Ovary (tissue), 3 donors: ENCODE measurements around the gene SPECC1.

Experiments used
- CTCF ChIP-seq, 3 donors: fragments of 450-650 bp in 2 of 3; fragments of 200-600 bp in 1 of 3; IDR thresholded peaks; one replicate each; pipeline versions ENCODE4 v1.5.1 to v1.8.0; 2016 to 2022; ENCODE audit warnings: antibody characterized with exemption in 3 of 3, mild to moderate bottlenecking in 1 of 3
- EP300 ChIP-seq: sonication (generic); formaldehyde crosslinking; IDR thresholded peaks from one replicate; pipeline ENCODE4 v1.6.1; 2017; ENCODE audit warnings: antibody characterized with exemption
- POLR2A ChIP-seq: fragments of 450-650 bp; IDR thresholded peaks from one replicate; pipeline ENCODE4 v1.6.1; 2017; ENCODE audit warnings: antibody characterized with exemption, mild to moderate bottlenecking, moderate library complexity
- donor health status: DM: no; HTN: no; CAD: no.

GRCh38 chr17:20223808-20224328 lies 214.7 kb downstream of the SPECC1 start:
- no peak for TF ChIP-seq CTCF (IDR thresholded peaks at IDR 0.05)
- no peak for TF ChIP-seq EP300
- TF ChIP-seq POLR2A, result no peak
